Glomerular visceral epithelial cell (primary cell): ENCODE results near the gene TMED1.
"Not testable (repeated sequence)": the region's sequence is repeated elsewhere in the genome, so short reads cannot be mapped to it uniquely, and the experiment has no call there.

Source experiments
- DNase-seq: peaks from one replicate; pipeline ENCODE4 v3.0.0-alpha.2; 2016; ENCODE audit errors: extremely low spot score

TMED1 gene, protein sequence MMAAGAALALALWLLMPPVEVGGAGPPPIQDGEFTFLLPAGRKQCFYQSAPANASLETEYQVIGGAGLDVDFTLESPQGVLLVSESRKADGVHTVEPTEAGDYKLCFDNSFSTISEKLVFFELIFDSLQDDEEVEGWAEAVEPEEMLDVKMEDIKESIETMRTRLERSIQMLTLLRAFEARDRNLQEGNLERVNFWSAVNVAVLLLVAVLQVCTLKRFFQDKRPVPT

GRCh38 chr19:10835754-10836478, at the start of gene TMED1:
Gene TMED1 (minus strand): TSS chr19:10836212. CDS start chr19:10836191, 21 bp downstream.
- DNase-seq, result peak; percentile 100

DNA sequence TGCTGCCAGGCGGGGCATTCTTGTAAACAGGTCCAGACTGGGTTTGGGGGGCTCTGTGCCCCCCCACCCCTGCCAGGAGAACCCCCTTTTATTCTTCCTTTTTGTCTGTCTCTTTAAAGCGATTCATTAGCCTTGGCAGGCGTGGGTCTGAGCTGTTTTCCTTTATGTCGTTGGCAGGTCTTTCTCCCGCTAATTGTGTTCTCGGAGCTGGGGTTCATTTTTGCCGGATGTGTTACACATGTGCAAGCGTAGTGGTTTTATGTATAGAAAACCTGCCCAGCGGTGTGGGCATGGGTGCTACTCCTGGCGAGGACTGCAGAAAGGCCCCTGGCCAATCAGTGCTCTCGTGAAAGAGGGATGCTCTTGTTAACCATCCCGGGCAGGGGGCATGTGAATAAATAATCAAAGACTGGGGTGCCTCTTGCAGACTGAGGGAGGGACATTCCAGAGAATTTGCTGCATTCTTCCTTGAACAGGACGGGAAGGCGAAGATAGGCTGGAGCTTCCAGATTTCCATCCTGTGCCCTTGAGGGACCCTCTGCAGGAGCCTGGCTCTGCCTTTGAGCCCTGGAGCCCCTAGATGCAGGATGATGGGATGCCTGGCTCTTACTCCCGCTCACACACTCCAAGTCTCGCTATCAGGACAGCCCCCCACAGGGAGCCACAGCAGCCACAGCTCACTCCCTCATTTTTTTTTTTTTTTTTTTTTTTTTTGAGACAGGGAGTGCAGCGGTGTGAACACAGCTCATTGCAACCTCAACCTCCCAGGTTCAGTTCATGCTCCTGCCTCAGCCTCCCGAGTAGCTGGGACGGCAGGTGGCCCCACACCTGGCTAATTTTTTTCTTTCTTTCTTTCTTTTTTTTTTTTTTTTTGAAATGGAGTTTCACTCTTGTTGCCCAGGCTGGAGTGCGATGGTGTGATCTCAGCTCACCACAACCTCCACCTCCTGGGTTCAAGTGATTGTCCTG, 49.5 kb upstream of the TMED1 start:
- no peak for DNase-seq

GRCh38 chr19:10884274-10884673, 48.3 kb upstream of the TMED1 start:
- no peak for DNase-seq

GRCh38 chr19:10882108-10882457, 46.1 kb upstream of the TMED1 start:
- no peak for DNase-seq

- no peak for DNase-seq
Observed at GRCh38 chr19:10881403-10882107, 45.5 kb upstream of the TMED1 start.

DNA sequence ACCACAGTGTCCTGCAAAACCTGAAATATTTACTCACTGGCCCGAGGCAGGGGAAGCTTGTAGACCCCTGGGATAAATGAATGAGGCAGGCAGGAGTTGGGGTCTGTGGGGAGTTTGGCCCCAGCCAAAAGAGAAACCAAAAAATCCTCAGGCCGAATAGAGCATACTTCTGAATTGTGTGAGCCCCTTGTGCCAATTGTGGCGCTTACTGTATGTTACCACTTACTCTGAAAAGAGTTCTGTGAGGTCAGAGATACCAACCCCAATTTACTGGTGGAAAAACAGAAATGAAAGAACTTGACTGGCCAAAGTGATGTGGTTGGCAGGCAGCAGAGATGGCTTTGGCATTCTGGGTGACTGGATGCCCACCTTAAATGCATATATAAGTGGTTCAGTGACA, 42.2 kb upstream of the TMED1 start:
- no peak for DNase-seq

DNA sequence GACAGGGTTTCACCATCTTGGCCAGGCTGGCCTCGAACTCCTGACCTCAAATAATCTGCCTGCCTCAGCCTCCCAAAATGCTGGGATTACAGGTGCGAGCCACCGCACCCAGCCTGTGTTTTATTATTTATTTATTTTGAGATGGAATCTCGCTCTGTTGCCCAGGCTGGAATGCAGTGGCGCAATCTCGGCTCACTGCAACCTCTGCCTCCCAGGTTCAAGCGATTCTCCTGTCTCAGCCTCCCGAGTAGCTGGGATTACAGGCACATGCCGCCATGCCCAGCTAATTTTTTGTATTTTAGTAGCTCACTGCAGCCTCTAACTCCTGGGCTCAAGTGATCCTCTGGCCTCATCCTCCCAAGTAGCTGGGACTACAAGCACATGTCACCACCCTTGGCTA, 41.6 kb upstream of the TMED1 start:
- not testable (repeated sequence) for DNase-seq

GRCh38 chr19:10876459-10877240, 40.6 kb upstream of the TMED1 start:
- DNase-seq, result no peak

DNA sequence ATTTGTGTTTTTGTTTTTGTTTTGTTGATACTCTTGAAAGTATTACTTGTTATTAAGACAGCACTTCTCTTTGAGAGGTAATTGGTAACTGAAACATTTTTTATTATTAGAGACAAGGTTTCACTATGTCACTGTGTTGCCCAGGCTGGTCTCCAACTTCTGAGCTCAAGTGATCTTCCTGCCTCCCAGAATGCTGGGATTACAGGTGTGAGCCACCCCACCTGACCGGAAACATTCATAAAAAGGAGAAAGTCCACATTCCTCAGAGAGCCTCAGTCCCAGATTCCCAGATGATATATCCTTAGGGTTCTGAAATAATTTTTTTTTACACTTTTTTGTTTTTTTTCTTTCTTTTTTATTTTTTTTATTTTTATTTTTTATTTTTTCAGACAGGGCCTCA, 38.0 kb upstream of the TMED1 start:
- DNase-seq, result no peak

DNA sequence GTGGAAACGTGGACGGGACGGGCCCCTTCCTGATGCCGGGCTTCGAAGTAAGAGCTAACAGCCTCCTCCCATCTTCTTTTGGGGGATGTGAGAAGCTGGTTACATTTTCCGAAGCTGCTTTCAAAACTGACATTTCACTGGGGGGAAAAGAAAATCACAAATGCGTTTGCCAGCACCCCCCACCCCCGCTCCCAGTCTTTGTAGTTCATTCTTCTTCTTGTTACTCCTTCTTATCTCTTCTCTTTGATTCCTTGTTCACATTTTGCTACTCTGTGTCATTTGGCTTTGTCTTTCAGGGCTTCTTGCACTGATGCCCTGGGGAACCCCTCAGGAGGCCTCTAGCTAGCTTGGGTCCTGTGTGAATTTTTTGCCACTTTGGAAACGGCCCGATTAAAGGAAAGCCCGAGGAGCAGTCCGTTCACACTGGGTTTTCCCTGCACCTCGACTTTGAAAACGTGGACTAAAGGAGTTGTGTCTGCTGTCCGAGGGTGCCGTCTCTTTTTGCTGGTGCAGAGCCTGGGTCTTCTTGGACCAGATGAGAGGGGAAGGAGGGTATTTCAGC, 36.6 kb upstream of the TMED1 start:
- DNase-seq, result no peak

DNA sequence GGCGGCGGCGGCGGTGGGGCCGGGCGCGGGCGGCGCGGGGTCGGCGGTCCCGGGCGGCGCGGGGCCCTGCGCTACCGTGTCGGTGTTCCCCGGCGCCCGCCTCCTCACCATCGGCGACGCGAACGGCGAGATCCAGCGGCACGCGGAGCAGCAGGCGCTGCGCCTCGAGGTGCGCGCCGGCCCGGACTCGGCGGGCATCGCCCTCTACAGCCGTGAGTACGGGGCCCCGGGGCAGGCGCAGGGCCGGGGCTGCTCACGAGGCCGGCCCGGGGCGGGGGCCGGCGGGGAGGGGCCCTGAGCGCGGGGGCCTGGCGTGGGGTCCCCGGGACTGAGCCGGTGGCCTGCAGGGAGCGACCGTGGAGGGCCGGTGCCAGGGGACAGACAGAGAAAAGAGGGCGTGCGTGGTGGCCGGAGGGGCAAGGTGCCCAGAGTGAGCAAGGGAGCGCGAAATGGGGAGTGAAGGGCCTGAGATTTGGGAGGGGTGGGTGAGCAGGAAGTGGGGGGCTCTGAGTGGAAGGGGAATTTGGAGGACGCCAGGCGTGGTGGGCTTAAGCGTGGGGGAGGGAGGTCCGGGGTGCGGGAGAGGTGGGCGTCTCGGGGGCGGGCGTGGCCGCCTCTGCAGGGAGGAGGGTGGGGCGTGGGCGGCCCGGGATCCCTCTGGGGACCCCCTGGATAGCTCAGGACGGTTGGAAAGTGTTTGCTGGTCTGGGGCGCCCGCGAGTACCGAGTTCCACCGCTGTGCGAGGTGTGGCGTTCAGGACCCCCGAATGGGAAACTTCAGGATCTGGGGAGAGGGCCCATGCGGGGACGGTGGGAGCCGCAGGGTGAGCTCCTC, 35.9 kb upstream of the TMED1 start:
- peak; percentile 33 for DNase-seq

DNA sequence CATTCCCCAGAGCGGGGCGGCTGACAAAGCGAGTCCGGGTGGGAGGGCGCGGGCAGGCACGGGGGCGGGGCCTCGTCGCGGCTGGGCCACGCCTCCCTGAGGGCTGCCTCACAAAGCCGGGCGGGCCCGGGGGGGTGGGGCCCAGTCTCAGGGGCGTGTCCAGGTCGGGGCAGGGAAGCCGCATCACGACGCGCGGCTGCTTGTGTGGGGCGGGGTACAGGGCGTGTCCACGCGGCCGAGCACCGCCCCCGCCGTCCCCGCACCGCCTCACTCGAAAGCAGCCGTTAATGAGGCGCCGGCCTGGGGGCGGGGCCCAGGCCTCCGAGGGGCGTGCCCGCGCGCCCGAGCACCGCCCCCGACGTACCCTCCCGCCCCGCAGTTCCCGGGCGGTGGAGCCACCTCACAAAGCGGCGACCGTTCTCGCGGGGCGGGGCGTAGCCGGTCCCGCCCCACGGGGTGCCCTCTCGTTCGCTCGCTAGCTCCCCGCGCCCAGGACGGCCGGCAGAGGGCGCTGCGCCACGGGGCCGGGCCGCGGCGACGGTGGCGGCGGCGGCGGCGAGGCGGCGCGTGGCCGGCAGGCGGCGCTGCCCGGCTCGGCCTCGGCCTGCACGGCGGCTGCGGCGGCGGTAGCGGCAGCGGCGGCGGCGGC, 35.1 kb upstream of the TMED1 start, which contains the start of gene CARM1:
Gene CARM1 (plus strand): TSS at position 599 of the 649 bp plus-strand sequence. CDS start 150 bp downstream, outside the sequence.
- DNase-seq, result peak; percentile 99

DNA sequence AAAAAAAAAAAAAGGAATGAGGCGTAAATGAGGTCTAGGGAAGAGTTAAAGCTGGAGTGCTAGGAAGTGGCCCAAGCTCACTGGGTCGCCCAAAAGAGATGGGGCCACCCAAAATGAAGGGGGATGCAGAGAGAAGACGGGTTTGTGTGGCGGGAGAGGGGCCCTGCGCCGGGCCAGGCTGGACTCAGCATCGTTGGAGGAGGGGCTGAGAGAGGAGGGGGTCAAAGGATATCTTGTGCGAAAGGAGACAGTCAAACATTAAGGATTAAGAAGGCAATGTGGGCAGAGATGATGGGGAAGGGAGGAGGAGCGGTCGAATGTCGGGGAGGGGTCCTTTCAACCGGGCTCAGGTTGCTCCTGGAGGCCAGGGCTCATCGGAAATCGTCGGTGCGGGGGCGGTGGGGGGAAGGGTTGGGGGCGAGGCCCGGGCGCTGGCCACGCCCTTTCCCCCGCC, 34.5 kb upstream of the TMED1 start:
- DNase-seq, result no peak

GRCh38 chr19:10869872-10870311, 33.9 kb upstream of the TMED1 start:
- not testable (repeated sequence) for DNase-seq

- DNase-seq, result no peak
Observed at GRCh38 chr19:10868872-10869547, 33.0 kb upstream of the TMED1 start.

GRCh38 chr19:10866495-10866894, 30.5 kb upstream of the TMED1 start:
- no peak for DNase-seq

DNA sequence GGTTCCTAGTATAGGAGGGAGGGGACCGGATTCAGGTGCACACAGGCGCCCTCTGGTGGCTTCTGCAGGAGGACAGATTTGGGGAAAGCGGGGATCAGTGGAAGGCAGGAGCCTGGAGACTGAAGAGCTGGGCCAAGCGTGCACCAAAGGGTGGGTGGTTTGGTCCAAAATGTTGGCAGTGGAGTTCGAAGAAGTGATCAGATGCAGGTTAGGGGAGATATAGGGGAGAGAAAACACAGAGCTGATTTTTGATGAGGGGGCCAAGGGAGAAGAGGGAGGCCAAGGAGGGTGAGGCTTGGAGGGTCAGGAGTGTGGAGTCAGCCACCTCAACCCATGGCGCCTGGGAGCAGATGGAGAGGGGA, 28.5 kb upstream of the TMED1 start:
- peak; percentile 81 for DNase-seq

DNA sequence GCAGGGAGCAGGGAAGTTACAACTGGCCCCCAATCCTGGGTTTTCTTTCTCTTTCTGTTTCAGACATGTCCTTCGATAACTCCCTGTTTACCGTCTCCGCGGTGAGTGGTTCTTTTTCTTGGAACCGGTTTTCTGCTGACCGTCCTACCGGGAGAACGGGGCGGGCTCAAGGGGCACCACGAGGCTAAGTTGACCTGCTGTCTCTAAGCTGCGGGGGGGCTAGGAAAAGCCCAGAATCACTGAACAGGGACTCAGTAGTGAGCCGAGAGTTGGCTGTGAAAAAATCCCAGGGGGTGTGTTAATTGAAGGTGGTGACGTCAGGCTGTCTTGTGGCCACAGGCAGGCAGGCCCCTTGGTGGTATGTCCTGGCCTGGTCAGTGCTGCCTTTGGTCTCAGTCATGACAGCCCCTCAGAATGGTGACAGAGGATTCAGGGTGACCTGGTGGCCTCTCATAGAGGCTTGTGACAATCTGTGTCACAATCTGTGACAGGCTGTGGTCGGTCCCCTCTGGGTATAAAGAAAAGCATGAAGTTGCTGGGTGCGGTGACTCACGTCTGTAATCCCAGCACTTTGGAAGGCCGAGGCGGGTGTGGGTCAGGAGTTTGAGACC, 27.2 kb upstream of the TMED1 start:
- DNase-seq, result peak; percentile 60
